Sigmoid colon (tissue), 7 donors: Measurements from ENCODE around the gene FAM89A. TPM values are rescaled to one million over a fixed set of nuclear protein-coding genes. Genes with fewer than 3 reads are reported as not detected.

Experiments used
- DNase-seq: peaks from one replicate; pipeline ENCODE4 v3.0.0-alpha.2; 2019
- H3K27ac ChIP-seq, 4 donors: fragments of 200-600 bp; sonication (generic); one replicate each; pipeline ENCODE4 v1.5.1; 2016 to 2019; ENCODE audit warnings: mild to moderate bottlenecking in 1 of 4
- H3K27me3 ChIP-seq, 3 donors: fragments of 200-600 bp; sonication (generic); one replicate each; pipeline ENCODE4 v1.5.1; 2019; ENCODE audit warnings: mild to moderate bottlenecking in 1 of 3
- H3K36me3 ChIP-seq, 4 donors: fragments of 200-600 bp; sonication (generic); one replicate each; pipeline ENCODE4 v1.5.1; 2016 to 2019
- H3K4me1 ChIP-seq, 4 donors: fragments of 200-600 bp; sonication (generic); one replicate each; pipeline ENCODE4 v1.5.1; 2017 to 2019
- H3K4me3 ChIP-seq, 4 donors: fragments of 200-600 bp; sonication (generic); one replicate each; pipeline ENCODE4 v1.5.1; 2017 to 2019; ENCODE audit warnings: mild to moderate bottlenecking in 2 of 4, moderate library complexity in 1 of 4
- H3K9me3 ChIP-seq, 4 donors: fragments of 200-600 bp in 3 of 4; sonication (generic) in 3 of 4; one replicate each; pipeline versions ENCODE4 v1.5.1 to v1.6.1; 2013 to 2019
- CTCF ChIP-seq, 4 experiments: fragments of 450-650 bp in 3 of 4; fragments of 200-600 bp in 1 of 4; IDR thresholded peaks; one replicate each; pipeline ENCODE4 v1.5.1; 2016 to 2019; ENCODE audit warnings: antibody characterized with exemption in 4 of 4, mild to moderate bottlenecking in 3 of 4, moderate library complexity in 2 of 4
- EP300 ChIP-seq, 4 donors: sonication (generic); formaldehyde crosslinking; IDR thresholded peaks; one replicate each; pipeline ENCODE4 v1.6.1; 2017; ENCODE audit warnings: antibody characterized with exemption in 4 of 4
- POLR2A ChIP-seq, 2 donors: fragments of 450-650 bp; IDR thresholded peaks; one replicate each; pipeline ENCODE4 v1.6.1; 2016; ENCODE audit warnings: antibody characterized with exemption in 2 of 2, mild to moderate bottlenecking in 2 of 2, moderate library complexity in 2 of 2
- POLR2AphosphoS5 ChIP-seq, 4 donors: sonication (generic); formaldehyde crosslinking; IDR thresholded peaks; one replicate each; pipeline ENCODE4 v1.6.1; 2017; ENCODE audit warnings: antibody characterized with exemption in 4 of 4
- WGBS, 2 donors: extraction: QIAGEN DNeasy Blood & Tissue Kit; methylation state at CpG; one replicate each; pipeline ENCODE4 v1.1.7; 2013; 5-methylcytosine and 5-hydroxymethylcytosine counted together
- intact Hi-C: fragments of 100-400 bp; cut with DNase I; formaldehyde crosslinking; loops from one replicate; pipeline ENCODE4 v1.15.1; 2023
- polyA plus RNA-seq, 3 donors: library from polyadenylated mRNA; stranded (reverse); fragments of 200-250 nt; gene quantifications; one replicate each; pipeline ENCODE4 v1.2.3, GENCODE V29; 2013
- total RNA-seq, 4 donors: library from RNA; depleted of rRNA; stranded (reverse); fragments of >200 nt; gene quantifications; one replicate each; pipeline ENCODE4 v1.1.0, GENCODE V29; 2016
- donor health status: healthy with polysubstance abuse.
- donor health status: Bipolar disorder and iron deficiency.
- donor health status: healthy.

The FAM89A gene
- total and polyA plus RNA-seq, 7 donors: 2.3 to 9.9 (median 5.8) TPM

GRCh38 chr1:231001892-231002291, 38.2 kb downstream of the FAM89A start:
- H3K27me3 ChIP-seq: no peaks in the 10 kb centered on the region
- no peak for DNase-seq
- no peak overlapping the region for H3K27ac ChIP-seq
- intact Hi-C loops: no loop called here
- peaks cover 33 to 44% (median 39%) of the 10 kb centered on the region in 4 donors for H3K36me3 ChIP-seq
- TF ChIP-seq POLR2A (IDR thresholded peaks at IDR 0.05) (no peak), POLR2AphosphoS5 (IDR thresholded peaks at IDR 0.05) (no peak), CTCF (IDR thresholded peaks at IDR 0.05) (no peak), EP300 (IDR thresholded peaks at IDR 0.05) (no peak)
- peaks cover 0 to 10% (median 6%) of the 10 kb centered on the region in 4 donors for H3K9me3 ChIP-seq
- H3K4me3 ChIP-seq: no peak overlapping the region
- H3K4me1 ChIP-seq: no peaks in the 10 kb centered on the region

GRCh38 chr1:231000639-231001038, 39.4 kb downstream of the FAM89A start:
- no peak overlapping the region for H3K4me3 ChIP-seq
- H3K27me3 ChIP-seq: no peaks in the 10 kb centered on the region
- intact Hi-C loops: no loop called here
- TF ChIP-seq CTCF (IDR thresholded peaks at IDR 0.05): no peak
- TF ChIP-seq POLR2A (IDR thresholded peaks at IDR 0.05): no peak
- TF ChIP-seq EP300 (IDR thresholded peaks at IDR 0.05): no peak
- no peaks in the 10 kb centered on the region for H3K4me1 ChIP-seq
- H3K9me3 ChIP-seq: peaks cover 0 to 10% (median 6%) of the 10 kb centered on the region in 4 donors
- WGBS, 2 donors: 94 to 99% methylated on average over 1 of the region's 1 CpG
- H3K27ac ChIP-seq: no peak overlapping the region
- DNase-seq: no peak
- peaks cover 33 to 57% (median 47%) of the 10 kb centered on the region in 4 donors for H3K36me3 ChIP-seq

GRCh38 chr1:231000201-231000600, 39.9 kb downstream of the FAM89A start:
- intact Hi-C loops: no loop called here
- no peak for TF ChIP-seq CTCF (IDR thresholded peaks at IDR 0.05)
- no peak for TF ChIP-seq POLR2A (IDR thresholded peaks at IDR 0.05)
- no peak for TF ChIP-seq EP300 (IDR thresholded peaks at IDR 0.05)
- no peak for TF ChIP-seq POLR2AphosphoS5 (IDR thresholded peaks at IDR 0.05)
- 95 to 96% methylated on average over 4 of the region's 4 CpGs for WGBS, 2 donors
- Histone ChIP-seq H3K27ac (no peak overlapping the region), H3K9me3 (peaks cover 0 to 10% (median 6%) of the 10 kb centered on the region in 4 donors), H3K36me3 (peaks cover 33 to 59% (median 47%) of the 10 kb centered on the region in 4 donors), H3K4me1 (no peaks in the 10 kb centered on the region), H3K4me3 (no peak overlapping the region), H3K27me3 (no peaks in the 10 kb centered on the region)
- DNase-seq: no peak

GRCh38 chr1:230994860-230995259, 45.2 kb downstream of the FAM89A start:
- no peaks in the 10 kb centered on the region for H3K27me3 ChIP-seq
- 94 to 99% methylated on average over 1 of the region's 1 CpG for WGBS, 2 donors
- H3K4me1 ChIP-seq: no peaks in the 10 kb centered on the region
- peaks cover 28 to 86% (median 38%) of the 10 kb centered on the region in 4 donors for H3K36me3 ChIP-seq
- no peaks in the 10 kb centered on the region for H3K9me3 ChIP-seq
- TF ChIP-seq EP300 (IDR thresholded peaks at IDR 0.05) (no peak), POLR2A (IDR thresholded peaks at IDR 0.05) (no peak), CTCF (IDR thresholded peaks at IDR 0.05) (no peak), POLR2AphosphoS5 (IDR thresholded peaks at IDR 0.05) (no peak)
- no peak for DNase-seq
- no peak overlapping the region for H3K27ac ChIP-seq
- no peak overlapping the region for H3K4me3 ChIP-seq
- intact Hi-C loops: no loop called here

- peaks cover 2 to 62% (median 19%) of the 10 kb centered on the region in 4 donors for H3K36me3 ChIP-seq
- no peak overlapping the region for H3K4me3 ChIP-seq
- WGBS, 2 donors: 80 to 83% methylated on average over 7 of the region's 7 CpGs
- H3K4me1 ChIP-seq: no peaks in the 10 kb centered on the region
- H3K9me3 ChIP-seq: no peaks in the 10 kb centered on the region
- H3K27me3 ChIP-seq: no peaks in the 10 kb centered on the region
- no peak for DNase-seq
- no peak overlapping the region for H3K27ac ChIP-seq
- intact Hi-C loops: no loop called here
- no peak for TF ChIP-seq POLR2AphosphoS5 (IDR thresholded peaks at IDR 0.05)
- TF ChIP-seq CTCF (IDR thresholded peaks at IDR 0.05): no peak
- TF ChIP-seq POLR2A (IDR thresholded peaks at IDR 0.05): no peak
- TF ChIP-seq EP300 (IDR thresholded peaks at IDR 0.05): no peak
Measured at GRCh38 chr1:230992100-230992774, 47.8 kb downstream of the FAM89A start.
